Activated CD8-positive, alpha-beta T cell treated with anti-CD3 and anti-CD28 coated beads for 36 hours (primary cell): ENCODE results near the gene NID2. TPM values are rescaled to one million over a fixed set of nuclear protein-coding genes. Genes with fewer than 3 reads are reported as not detected.

Source experiments
- ATAC-seq: fragments of 200-7000 bp; cut with Tn5 transposase; one replicate; pipeline ENCODE4 v1.10.0; 2021; ENCODE audit warnings: mild to moderate bottlenecking, moderate library complexity
- CTCF ChIA-PET: fragments of 350-600 bp; sonication (Branson Sonifier 250); formaldehyde crosslinking; loops from one replicate; lab custom pipeline; 2021; ENCODE audit warnings: antibody characterized with exemption; lab: Charles Lee
- POLR2A ChIA-PET: fragments of 350-600 bp; sonication (Branson Sonifier 250); formaldehyde crosslinking; loops from one replicate; lab custom pipeline; 2021; ENCODE audit warnings: antibody characterized with exemption; lab: Charles Lee
- DNase-seq: peaks from one replicate; pipeline ENCODE4 v3.0.0-alpha.2; 2020
- H3K27ac Mint-ChIP-seq: one replicate; pipeline ENCODE4 v1.8.0; 2021; ENCODE audit warnings: mild to moderate bottlenecking, mixed read lengths
- H3K27me3 Mint-ChIP-seq: one replicate; pipeline ENCODE4 v1.8.0; 2021; ENCODE audit warnings: mixed read lengths
- H3K36me3 Mint-ChIP-seq: one replicate; pipeline ENCODE4 v1.8.0; 2021; ENCODE audit warnings: low read depth, mixed read lengths
- H3K4me1 Mint-ChIP-seq: one replicate; pipeline ENCODE4 v1.8.0; 2021; ENCODE audit warnings: low read depth, mixed read lengths
- H3K4me3 Mint-ChIP-seq: one replicate; pipeline ENCODE4 v1.8.0; 2021; ENCODE audit warnings: mild to moderate bottlenecking, moderate library complexity, mixed read lengths
- H3K9me3 Mint-ChIP-seq: one replicate; pipeline ENCODE4 v1.8.0; 2021; ENCODE audit warnings: mixed read lengths
- intact Hi-C: fragments of 100-400 bp; cut with micrococcal nuclease; formaldehyde crosslinking; loops from one replicate; pipeline ENCODE4 v1.10.0; 2022
- total RNA-seq, 2 experiments: library from RNA; stranded (reverse); gene quantifications; one replicate each; pipeline ENCODE4 v1.2.3, GENCODE V29; 2021
- TF ChIP-seq, protein P1 (sequence below): fragments of 200-600 bp; IDR thresholded peaks from one replicate; pipeline ENCODE4 v1.8.0; 2022; ENCODE audit warnings: antibody characterized with exemption, mild to moderate bottlenecking

Gene NID2
- total RNA-seq, 2 experiments from 2014 or later, result 0.29 TPM; not detected in 1

DNA sequence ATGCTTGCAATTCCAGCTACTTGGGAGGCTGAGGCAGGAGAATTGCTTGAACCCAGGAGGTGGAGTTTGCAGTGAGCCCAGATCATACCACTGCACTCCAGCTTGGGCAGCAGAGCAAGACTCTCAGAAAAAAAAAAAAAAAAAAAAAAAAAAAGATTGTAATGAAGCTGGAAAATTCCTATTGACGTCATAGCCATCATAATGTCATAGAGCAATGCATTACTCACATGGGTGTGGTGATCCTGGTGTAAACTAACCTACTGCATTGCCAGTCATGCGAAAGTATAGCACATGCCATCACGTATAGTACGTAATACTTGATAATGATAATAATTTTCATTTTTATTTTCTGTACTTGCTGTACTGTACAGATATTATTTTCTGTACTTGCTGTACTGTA, 42.7 kb upstream of the NID2 start:
- ATAC-seq, result no peak

DNA sequence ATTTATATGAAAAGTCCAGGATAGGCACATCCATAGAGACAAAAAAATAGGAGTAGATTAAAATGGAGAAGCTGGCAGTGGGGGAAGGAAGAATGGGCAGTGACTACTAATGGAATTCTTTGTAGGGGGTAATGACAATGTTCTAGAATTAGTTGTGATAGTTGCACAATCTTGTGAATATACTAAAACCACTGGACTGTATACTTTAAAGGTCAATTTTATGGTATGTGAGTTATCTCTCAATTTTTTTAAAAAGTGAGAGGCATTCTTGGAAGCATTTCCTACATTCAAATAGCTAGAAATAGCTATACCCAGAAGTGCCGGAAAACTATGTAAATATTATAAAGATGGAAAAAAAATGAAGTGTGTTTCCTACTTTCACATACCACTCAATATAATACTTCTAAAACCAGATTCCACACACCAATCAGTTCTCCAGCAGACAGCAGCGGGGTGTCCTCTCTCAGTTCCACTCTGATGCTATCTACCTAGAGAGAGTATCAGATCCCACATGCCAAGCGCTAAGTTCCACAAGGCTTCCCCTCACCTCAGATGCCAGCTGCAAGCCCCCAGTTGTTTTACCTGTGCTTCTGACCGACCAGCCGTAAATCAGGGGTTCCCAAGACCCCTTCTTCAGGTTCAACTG, 41.7 kb upstream of the NID2 start:
- Mint-ChIP-seq H3K9me3 (no peaks in the 10 kb centered on the region), H3K36me3 (no peaks in the 10 kb centered on the region), H3K27ac (no peak overlapping the region), H3K4me3 (no peak overlapping the region), H3K4me1 (no peaks in the 10 kb centered on the region), H3K27me3 (no peaks in the 10 kb centered on the region)
- intact Hi-C loops, result no loop called here
- TF ChIP-seq, protein P1, sequence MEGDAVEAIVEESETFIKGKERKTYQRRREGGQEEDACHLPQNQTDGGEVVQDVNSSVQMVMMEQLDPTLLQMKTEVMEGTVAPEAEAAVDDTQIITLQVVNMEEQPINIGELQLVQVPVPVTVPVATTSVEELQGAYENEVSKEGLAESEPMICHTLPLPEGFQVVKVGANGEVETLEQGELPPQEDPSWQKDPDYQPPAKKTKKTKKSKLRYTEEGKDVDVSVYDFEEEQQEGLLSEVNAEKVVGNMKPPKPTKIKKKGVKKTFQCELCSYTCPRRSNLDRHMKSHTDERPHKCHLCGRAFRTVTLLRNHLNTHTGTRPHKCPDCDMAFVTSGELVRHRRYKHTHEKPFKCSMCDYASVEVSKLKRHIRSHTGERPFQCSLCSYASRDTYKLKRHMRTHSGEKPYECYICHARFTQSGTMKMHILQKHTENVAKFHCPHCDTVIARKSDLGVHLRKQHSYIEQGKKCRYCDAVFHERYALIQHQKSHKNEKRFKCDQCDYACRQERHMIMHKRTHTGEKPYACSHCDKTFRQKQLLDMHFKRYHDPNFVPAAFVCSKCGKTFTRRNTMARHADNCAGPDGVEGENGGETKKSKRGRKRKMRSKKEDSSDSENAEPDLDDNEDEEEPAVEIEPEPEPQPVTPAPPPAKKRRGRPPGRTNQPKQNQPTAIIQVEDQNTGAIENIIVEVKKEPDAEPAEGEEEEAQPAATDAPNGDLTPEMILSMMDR, result no peak
- ChIA-PET CTCF (interaction anchor here (1.1 kb wide), 1 partner anchor 132 kb away, joined by 3 read pairs; no protein-coding TSS in a partner anchor), POLR2A (no interaction called here)
- no peak for ATAC-seq
- DNase-seq, result no peak

More for the DNA sequence above, 42.7 kb upstream of the NID2 start:
- no peak for DNase-seq
- TF ChIP-seq, protein P1, result no peak
- H3K9me3 Mint-ChIP-seq, result no peaks in the 10 kb centered on the region
- no peak overlapping the region for H3K4me3 Mint-ChIP-seq
- CTCF ChIA-PET, result no interaction called here
- POLR2A ChIA-PET, result no interaction called here
- intact Hi-C loops, result no loop called here
- H3K36me3 Mint-ChIP-seq, result no peaks in the 10 kb centered on the region
- H3K27ac Mint-ChIP-seq, result no peak overlapping the region
- no peaks in the 10 kb centered on the region for H3K27me3 Mint-ChIP-seq
- no peaks in the 10 kb centered on the region for H3K4me1 Mint-ChIP-seq

DNA sequence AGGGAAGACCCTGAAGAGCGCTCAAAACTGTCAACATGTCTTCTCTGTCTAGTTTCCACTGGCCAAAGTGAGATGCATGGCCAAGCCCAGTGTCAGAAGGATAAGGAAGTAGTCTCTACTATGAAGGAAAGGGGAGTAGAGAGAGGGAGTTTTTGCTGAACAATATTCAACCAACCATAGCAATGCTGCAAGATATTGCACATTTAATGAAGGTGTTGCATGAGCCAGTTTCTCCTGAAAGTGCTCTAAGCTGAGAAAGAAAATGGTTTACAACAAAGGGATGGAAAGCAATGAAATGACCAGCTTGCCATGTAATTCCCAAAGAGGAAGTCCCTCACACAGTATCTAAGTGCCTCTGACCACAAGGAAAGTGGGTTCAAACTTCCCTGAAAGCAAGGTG, 40.0 kb upstream of the NID2 start:
- DNase-seq (no peak), ATAC-seq (no peak)
- H3K27me3 Mint-ChIP-seq, result no peaks in the 10 kb centered on the region
- POLR2A ChIA-PET, result interaction anchor here (0.8 kb wide), 1 partner anchor 10 kb away, joined by 3 read pairs; no protein-coding TSS in a partner anchor
- intact Hi-C loops, result no loop called here
- no peak overlapping the region for H3K27ac Mint-ChIP-seq
- H3K9me3 Mint-ChIP-seq, result no peaks in the 10 kb centered on the region
- CTCF ChIA-PET, result interaction anchor here (1.2 kb wide), 1 partner anchor 114 kb away, joined by 4 read pairs; no protein-coding TSS in a partner anchor
- TF ChIP-seq, protein P1, result no peak
- H3K4me1 Mint-ChIP-seq, result no peaks in the 10 kb centered on the region
- H3K36me3 Mint-ChIP-seq, result no peaks in the 10 kb centered on the region
- no peak overlapping the region for H3K4me3 Mint-ChIP-seq

DNA sequence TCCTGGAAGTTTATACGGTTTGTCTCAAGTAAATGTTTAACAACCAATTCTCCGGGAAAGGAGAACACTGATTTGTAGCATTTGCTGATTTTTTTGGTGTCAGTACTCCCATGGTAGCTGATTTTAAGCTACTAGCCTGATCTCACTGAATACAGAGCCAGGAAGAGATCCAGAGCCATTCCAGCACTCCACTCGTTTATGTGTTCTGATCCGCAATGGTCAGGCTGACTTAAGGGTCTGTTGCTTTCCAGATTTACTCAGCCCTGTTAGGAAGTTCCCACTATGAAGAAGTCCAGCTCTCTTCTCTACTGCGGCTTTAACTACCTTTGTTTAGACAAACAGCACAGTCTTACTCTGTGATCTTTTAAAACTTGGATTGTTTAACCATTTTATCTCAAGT, 38.0 kb upstream of the NID2 start:
- Mint-ChIP-seq H3K27ac (no peak overlapping the region), H3K27me3 (no peaks in the 10 kb centered on the region), H3K9me3 (no peaks in the 10 kb centered on the region), H3K4me3 (no peak overlapping the region), H3K4me1 (no peaks in the 10 kb centered on the region), H3K36me3 (no peaks in the 10 kb centered on the region)
- TF ChIP-seq, protein P1, result no peak
- intact Hi-C loops, result no loop called here
- POLR2A ChIA-PET, result no interaction called here
- ATAC-seq (no peak), DNase-seq (no peak)
- CTCF ChIA-PET, result interaction anchor here (0.9 to 1.3 kb wide), 2 partner anchors 64 to 111 kb away, joined by 3 read pairs; no protein-coding TSS in a partner anchor

DNA sequence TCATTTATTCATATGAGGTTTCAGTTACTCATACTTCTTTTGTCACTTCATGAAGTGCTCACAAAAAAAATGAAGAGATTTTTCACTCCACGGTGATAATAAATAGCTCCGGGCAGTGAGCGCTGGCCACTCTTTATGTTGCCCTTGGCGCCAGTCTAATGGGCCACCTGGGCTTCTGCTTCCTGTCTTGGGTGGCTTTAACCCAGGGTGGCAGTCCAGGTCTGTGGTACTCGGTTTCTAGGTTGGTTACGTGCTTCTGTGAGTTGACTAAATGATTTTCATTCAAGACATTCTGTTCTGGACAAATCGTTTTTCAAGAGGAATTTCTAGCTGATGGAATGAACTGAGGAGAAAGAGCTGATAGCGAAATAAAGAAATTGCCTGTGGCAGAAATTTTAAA, 34.6 kb upstream of the NID2 start:
- intact Hi-C loops, result no loop called here
- TF ChIP-seq, protein P1, result no peak
- Mint-ChIP-seq H3K4me1 (no peaks in the 10 kb centered on the region), H3K4me3 (no peak overlapping the region), H3K27ac (no peak overlapping the region), H3K36me3 (no peaks in the 10 kb centered on the region), H3K9me3 (no peaks in the 10 kb centered on the region), H3K27me3 (no peaks in the 10 kb centered on the region)
- ChIA-PET CTCF (no interaction called here), POLR2A (interaction anchor here (1.0 kb wide), 1 partner anchor 141 kb away, joined by 3 read pairs; no protein-coding TSS in a partner anchor)
- DNase-seq (no peak), ATAC-seq (no peak)
